ENCODE results near the gene CYRIA.
A peak's percentile ranks its signal among the peaks of the same experiment; 100 is the strongest.

Gene CYRIA

GRCh38 chr2:16629044-16629443 lies 36.6 kb downstream of the CYRIA start:
- DNase-seq (ENCODE audit: low spot score): no peak

GRCh38 chr2:16628314-16628713 lies 37.3 kb downstream of the CYRIA start:
- DNase-seq (ENCODE audit: low spot score): no peak

- DNase-seq (ENCODE audit: low spot score): no peak
Measured at GRCh38 chr2:16626997-16627605, 38.5 kb downstream of the CYRIA start.

- DNase-seq (ENCODE audit: low spot score): no peak
Measured at GRCh38 chr2:16626497-16626896, 39.1 kb downstream of the CYRIA start.

GRCh38 chr2:16625759-16626158 lies 39.9 kb downstream of the CYRIA start:
- no peak for DNase-seq (ENCODE audit: low spot score)

- DNase-seq (ENCODE audit: low spot score): no peak
Measured at GRCh38 chr2:16625201-16625729, 40.4 kb downstream of the CYRIA start.

DNA sequence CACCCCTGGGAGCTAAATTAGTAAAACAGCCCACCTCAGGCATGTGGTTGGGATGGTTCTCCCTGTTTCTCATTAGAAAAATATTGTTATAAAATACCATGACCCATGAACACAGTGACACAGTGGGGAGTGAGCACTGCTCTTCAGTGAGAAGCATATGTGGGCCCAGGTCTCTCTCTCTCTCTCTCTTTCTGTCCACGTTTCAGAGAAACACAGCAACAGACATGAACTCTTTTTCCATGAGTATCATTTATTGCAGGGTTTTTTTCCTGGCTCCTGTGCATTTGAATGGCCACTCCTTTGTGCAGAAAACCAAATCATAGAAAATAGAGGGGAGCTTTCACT lies 41.2 kb downstream of the CYRIA start:
- DNase-seq (ENCODE audit: low spot score): no peak

GRCh38 chr2:16623564-16624435 lies 41.8 kb downstream of the CYRIA start:
- DNase-seq (ENCODE audit: low spot score): no peak

DNA sequence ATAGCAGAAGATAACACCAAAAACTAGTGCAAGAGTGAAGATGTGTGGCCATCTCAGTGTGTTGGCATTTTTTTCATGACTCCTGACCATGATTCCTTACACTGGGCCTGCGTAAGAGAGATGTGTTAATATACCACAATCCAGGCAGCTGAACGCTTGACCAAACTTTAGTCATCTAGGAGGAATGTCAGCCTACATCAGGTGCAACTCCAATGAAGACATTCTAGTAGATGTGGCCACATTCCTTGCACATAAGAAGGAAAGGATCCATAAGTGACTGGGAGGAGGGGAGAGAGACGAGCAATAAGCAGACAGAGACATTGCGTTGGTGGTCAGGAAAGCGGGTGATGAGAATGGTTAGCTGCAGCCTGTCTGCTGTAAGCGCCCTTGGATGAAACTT lies 42.6 kb downstream of the CYRIA start:
- no peak for DNase-seq (ENCODE audit: low spot score)

DNA sequence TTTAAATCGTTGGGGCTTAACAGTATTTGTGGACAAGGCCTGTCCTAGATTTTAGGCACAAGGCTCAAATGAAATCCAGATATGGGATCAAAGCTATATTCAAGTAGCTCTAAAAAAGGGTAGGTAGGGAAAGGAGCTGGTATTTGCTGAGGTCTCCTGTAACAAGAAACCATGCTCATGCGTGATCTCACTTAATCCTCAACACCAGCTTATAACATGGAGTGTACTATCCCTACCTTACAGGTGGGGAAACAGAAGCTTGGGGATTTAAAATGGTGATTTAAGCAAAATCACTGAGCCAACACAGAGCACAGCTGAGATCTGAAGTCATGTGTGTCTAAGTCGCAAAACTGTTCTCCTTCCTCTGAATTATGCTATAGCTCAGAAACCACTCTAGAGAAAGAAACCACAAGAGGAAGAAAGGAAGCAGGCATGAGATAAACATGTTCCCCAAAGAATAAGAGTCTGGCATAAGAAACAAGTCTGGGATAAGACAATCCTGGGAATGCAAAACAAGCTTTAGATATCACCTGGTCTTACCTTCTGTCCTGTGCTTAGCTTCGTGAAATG lies 43.1 kb downstream of the CYRIA start:
- no peak for DNase-seq (ENCODE audit: low spot score)

GRCh38 chr2:16621316-16621715 lies 44.3 kb downstream of the CYRIA start:
- no peak for DNase-seq (ENCODE audit: low spot score)

GRCh38 chr2:16620590-16620989 lies 45.0 kb downstream of the CYRIA start:
- DNase-seq (ENCODE audit: low spot score): no peak

DNA sequence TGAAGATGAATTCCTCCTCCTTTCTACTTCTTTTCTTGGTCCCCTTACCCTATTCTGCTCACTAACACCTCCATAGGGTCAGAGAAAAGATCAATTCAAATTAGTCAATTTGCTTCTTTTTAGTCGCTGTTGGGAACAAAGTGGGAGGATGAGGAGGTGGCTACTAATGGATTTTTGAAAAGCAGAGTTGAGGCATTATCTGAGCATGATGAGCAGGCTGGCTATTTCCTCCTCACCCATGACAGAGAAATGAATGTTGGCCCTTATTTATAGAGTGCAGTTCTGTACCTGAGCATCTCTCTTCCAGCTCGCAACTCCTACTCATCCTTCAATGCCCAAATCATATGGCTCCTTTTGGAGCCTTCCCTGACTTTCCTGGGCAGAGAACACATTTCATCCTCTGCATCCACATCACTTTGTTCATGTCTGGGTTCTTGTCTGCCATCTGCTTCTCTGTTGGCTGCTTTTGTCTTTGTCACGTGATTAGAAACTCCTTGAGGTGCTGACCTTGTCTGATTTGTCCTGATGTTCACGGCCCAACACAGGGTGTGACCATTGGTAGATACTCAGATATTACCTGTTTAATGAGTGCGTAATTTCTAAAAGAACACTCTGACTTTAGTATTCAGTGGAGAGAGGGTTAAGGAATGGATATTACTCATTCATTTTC lies 45.9 kb downstream of the CYRIA start:
- no peak for DNase-seq (ENCODE audit: low spot score)

DNA sequence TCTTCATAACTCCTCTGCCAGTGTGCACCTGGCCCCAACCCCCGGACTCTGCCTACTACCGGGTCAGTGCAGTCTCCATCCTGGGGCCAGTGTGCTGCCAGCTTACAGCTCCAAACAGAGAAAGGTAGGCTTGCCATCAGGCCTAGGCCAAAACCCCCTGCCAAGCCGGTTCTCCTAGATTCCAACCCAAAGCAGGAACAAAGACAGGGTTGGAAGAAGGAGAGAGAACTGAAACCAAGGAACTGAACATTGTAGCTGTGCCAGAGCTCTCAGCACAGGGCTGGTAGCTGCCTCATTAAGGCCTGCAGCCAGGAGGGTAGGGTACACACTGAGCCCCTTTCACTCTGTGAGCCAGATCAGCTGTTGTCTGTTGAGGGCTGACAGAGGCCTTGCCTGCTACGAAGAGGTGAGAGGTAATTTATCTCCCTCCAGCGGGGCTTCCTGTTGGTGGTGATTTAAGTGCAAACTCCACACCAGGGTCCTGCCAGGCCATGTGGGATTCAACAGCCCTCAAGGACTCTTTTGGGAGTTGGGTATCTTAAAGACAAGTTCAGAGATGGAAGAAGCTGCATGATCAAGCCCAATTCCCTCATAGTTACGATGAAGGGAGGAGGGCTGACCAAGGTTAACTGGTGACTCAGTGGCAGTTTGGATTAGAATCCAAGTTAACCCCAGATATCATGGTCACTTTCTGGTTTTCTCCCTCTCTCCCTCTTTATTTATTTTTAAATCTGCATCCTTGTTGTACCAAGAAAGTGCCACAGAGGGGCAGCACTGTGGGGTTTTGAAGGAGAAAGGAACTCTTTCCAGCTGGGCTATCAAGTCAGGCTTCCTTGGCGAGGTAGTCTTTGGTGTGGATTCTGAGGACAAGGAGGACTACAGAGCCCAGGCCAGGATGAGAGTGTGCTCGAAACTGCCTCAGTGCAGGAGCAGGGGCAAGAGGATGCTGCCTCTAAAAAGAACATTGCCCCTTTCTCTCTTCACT lies 48.1 kb downstream of the CYRIA start:
- DNase-seq (ENCODE audit: low spot score): peak; percentile 61

Data from COLO829 (cell line).